Measurements from ENCODE around the gene MAP3K5. TPM values are rescaled to one million over a fixed set of nuclear protein-coding genes. Genes with fewer than 3 reads are reported as not detected.

The MAP3K5 gene
- total RNA-seq, 6 donors from 2014 or later: 26.4 to 45.1 (median 41.8) TPM

DNA sequence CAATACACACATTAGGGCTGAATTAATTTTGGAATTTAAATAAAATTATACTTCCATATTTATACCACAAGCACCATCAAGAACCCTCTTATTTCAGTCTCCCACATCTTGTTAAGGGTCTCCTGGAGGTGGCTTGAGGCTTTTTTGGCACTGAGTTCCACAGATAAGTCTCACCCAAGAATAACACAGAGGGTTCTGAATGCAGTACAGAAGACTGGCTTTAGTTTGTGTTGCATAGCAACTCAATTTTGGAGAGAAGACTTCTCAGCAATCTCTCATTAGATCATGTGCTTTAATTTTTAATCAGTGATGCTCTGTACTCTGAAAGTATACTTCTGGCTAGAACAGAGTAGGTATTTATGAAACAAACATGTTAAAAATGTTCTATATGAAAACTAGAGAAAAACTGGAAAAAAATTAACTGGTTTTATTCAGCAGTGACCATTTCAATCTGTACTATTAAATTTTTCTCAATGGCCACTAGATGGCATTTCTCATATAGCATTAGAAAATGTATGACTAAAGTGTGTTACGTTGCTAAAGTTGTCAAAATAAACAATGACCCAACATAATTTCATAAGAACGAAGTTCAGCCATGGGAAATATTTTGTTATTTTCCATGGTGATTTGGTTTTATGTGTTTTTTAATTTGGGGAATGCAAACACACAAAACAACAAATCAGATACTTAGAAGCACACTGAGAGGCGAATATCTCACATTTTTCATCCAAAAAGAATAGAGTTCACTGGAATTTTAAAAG, 209.4 kb downstream of the MAP3K5 start:
- Histone ChIP-seq H3K9me3 (no peaks in the 10 kb centered on the region), H3K36me3 (peaks cover 14 to 65% (median 38%) of the 10 kb centered on the region in 4 donors), H3K4me3 (no peak overlapping the region), H3K27ac (peak overlapping the region; percentile 49 to 63 (median 56)), H3K4me1 (peaks cover 3 to 6% (median 6%) of the 10 kb centered on the region in 4 donors), H3K27me3 (no peaks in the 10 kb centered on the region)
- WGBS, 2 donors: 29 to 30% methylated on average over 3 of the region's 3 CpGs
- DNase-seq (no peak), ATAC-seq (ENCODE audit: low FRiP score in 2 of 2) (peak in 1 of 2 donors; percentile 83)
- TF ChIP-seq, protein P1, sequence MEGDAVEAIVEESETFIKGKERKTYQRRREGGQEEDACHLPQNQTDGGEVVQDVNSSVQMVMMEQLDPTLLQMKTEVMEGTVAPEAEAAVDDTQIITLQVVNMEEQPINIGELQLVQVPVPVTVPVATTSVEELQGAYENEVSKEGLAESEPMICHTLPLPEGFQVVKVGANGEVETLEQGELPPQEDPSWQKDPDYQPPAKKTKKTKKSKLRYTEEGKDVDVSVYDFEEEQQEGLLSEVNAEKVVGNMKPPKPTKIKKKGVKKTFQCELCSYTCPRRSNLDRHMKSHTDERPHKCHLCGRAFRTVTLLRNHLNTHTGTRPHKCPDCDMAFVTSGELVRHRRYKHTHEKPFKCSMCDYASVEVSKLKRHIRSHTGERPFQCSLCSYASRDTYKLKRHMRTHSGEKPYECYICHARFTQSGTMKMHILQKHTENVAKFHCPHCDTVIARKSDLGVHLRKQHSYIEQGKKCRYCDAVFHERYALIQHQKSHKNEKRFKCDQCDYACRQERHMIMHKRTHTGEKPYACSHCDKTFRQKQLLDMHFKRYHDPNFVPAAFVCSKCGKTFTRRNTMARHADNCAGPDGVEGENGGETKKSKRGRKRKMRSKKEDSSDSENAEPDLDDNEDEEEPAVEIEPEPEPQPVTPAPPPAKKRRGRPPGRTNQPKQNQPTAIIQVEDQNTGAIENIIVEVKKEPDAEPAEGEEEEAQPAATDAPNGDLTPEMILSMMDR (IDR thresholded peaks at IDR 0.05): peak; percentile 13 to 71 (median 58)
- TF ChIP-seq EP300 (IDR thresholded peaks at IDR 0.05): no peak

DNA sequence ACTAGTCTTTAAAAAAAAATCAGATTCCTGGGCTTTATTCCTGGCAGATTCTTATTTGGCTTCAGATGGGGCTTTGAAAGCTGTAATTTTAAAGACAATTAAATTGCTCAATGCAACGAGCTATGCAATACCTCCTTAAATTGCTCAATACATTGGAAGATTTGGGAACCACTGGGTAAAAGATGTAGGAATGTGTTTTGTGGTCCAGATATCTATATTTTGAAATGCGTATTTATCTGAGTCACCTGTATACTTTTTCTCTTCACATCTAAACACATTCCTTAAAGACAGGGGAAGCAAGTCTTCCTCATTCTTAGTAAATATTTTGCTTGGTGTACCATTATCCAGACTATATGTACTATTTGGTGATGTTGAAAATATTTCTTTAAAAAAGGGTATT, 212.5 kb downstream of the MAP3K5 start:
- H3K36me3 ChIP-seq: peaks cover 11 to 68% (median 36%) of the 10 kb centered on the region in 4 donors
- no peak for DNase-seq
- no peaks in the 10 kb centered on the region for H3K9me3 ChIP-seq
- H3K4me3 ChIP-seq: no peak overlapping the region
- peaks cover 3 to 6% (median 6%) of the 10 kb centered on the region in 4 donors for H3K4me1 ChIP-seq
- no peak overlapping the region for H3K27ac ChIP-seq
- ATAC-seq (ENCODE audit: low FRiP score in 2 of 2): no peak
- TF ChIP-seq POLR2AphosphoS5 (IDR thresholded peaks at IDR 0.05) (no peak), POLR2A (IDR thresholded peaks at IDR 0.05) (no peak), EP300 (IDR thresholded peaks at IDR 0.05) (no peak)
- TF ChIP-seq, protein P1 (IDR thresholded peaks at IDR 0.05): no peak
- no peaks in the 10 kb centered on the region for H3K27me3 ChIP-seq
- WGBS, 2 donors: 75 to 85% methylated on average over 2 of the region's 2 CpGs

DNA sequence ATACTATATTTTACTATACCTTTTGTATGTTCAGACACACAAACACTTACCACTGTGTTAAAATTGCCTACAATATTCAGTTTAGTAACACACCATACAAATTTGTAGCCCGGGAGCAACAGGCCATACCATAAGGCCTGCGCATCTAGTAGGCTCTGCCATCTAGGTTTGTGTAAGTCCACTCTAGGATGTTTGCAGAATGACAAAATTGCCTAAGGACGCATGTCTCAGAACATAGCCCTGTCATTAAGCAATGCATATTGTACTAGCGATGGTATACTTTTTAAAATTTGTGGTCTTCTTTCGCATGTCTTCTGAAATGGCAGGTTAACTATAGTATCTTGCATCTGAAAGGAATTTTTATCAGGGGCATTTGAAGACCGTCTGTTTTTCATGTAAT, 215.5 kb downstream of the MAP3K5 start:
- H3K9me3 ChIP-seq: no peaks in the 10 kb centered on the region
- no peaks in the 10 kb centered on the region for H3K27me3 ChIP-seq
- no peak overlapping the region for H3K4me3 ChIP-seq
- WGBS, 2 donors: 87 to 99% methylated on average over 6 of the region's 6 CpGs
- no peaks in the 10 kb centered on the region for H3K4me1 ChIP-seq
- TF ChIP-seq, protein P1 (IDR thresholded peaks at IDR 0.05): no peak
- TF ChIP-seq EP300 (IDR thresholded peaks at IDR 0.05): no peak
- TF ChIP-seq POLR2A (IDR thresholded peaks at IDR 0.05): no peak
- TF ChIP-seq POLR2AphosphoS5 (IDR thresholded peaks at IDR 0.05): no peak
- no peak overlapping the region for H3K27ac ChIP-seq
- ATAC-seq (ENCODE audit: low FRiP score in 2 of 2): no peak
- no peak for DNase-seq
- peaks cover 14 to 71% (median 28%) of the 10 kb centered on the region in 4 donors for H3K36me3 ChIP-seq

DNA sequence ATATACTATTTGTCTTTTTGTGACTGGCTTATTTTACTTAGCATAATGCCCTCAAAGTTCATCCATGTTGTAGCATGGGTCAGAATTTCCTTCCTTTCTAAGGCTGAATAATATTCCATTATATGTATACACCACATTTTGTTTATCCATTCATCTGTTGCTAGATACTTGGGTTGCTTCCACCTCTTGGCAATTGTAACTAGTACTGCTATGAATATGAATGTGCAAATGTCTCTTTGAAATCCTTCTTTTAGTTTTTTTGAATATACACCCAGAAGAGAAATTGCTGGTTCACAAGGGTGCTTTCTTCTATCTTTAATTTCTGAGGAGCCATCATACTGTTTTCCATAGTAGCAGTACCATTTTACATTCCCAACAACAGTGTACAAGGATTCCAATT, 220.8 kb downstream of the MAP3K5 start:
- no peaks in the 10 kb centered on the region for H3K27me3 ChIP-seq
- no peak overlapping the region for H3K27ac ChIP-seq
- no peak overlapping the region for H3K4me3 ChIP-seq
- ATAC-seq (ENCODE audit: low FRiP score in 2 of 2) (no peak), DNase-seq (no peak)
- no peaks in the 10 kb centered on the region for H3K9me3 ChIP-seq
- peaks cover 3 to 32% (median 11%) of the 10 kb centered on the region in 4 donors for H3K36me3 ChIP-seq
- TF ChIP-seq POLR2AphosphoS5 (IDR thresholded peaks at IDR 0.05) (no peak), EP300 (IDR thresholded peaks at IDR 0.05) (no peak), POLR2A (IDR thresholded peaks at IDR 0.05) (no peak)
- TF ChIP-seq, protein P1 (IDR thresholded peaks at IDR 0.05): no peak
- no peaks in the 10 kb centered on the region for H3K4me1 ChIP-seq

DNA sequence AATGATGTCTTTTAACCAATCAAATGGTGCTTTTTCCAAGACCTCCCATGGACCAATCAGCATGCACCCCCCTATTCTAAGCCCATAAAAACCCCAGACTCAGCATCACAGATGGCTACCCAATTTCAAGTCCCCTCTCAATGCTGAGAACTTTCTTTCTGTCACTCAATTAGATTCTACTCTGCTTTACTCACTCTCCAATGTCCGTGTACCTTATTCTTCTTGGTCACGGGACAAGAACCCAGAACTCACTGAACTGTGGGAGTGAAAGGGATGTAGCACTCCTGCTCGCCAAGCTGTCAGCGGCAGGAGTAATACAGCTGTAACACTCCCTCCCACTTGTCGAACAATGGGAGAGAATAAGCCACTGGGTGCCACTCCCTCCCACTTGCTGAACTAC, 221.2 kb downstream of the MAP3K5 start:
- ATAC-seq (ENCODE audit: low FRiP score in 2 of 2): no peak
- no peaks in the 10 kb centered on the region for H3K27me3 ChIP-seq
- H3K4me3 ChIP-seq: no peak overlapping the region
- H3K36me3 ChIP-seq: peaks cover 3 to 29% (median 9%) of the 10 kb centered on the region in 4 donors
- TF ChIP-seq EP300 (IDR thresholded peaks at IDR 0.05) (no peak), POLR2AphosphoS5 (IDR thresholded peaks at IDR 0.05) (no peak), POLR2A (IDR thresholded peaks at IDR 0.05) (no peak)
- TF ChIP-seq, protein P1 (IDR thresholded peaks at IDR 0.05): no peak
- WGBS, 2 donors: 99% methylated on average over 5 of the region's 5 CpGs
- H3K9me3 ChIP-seq: no peaks in the 10 kb centered on the region
- DNase-seq: no peak
- H3K27ac ChIP-seq: no peak overlapping the region
- no peaks in the 10 kb centered on the region for H3K4me1 ChIP-seq
